ENCODE measurements around the gene ACTL7B.
"Not testable (repeated sequence)": the region's sequence is repeated elsewhere in the genome, so short reads cannot be mapped to it uniquely, and the experiment has no call there.

Gene ACTL7B
- total RNA-seq: 0 to 0.13 reads per million in 2 donors

GRCh38 chr9:108855888-108856287, at the start of gene ACTL7B:
ACTL7B (minus strand) TSS chr9:108855986; CDS start chr9:108855930, 56 bp downstream.
- DNase-seq: no peak

DNA sequence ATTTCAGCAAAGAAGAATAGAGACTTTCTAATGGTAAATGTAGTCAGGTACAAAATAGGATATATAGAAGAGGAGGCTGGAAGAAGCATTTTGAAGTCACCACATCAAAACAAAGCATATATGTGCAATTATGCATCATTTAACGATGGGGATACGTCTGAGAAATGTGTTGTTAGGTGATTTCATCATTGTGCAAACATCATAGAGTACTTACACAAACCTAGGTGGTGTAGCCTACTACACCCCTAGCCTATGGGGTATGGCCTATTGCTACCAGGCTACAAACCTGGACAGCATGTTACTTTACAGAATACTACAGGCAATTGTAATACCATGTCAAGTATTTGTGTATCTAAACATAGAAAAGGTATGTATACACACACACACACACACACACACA, 49.7 kb upstream of the ACTL7B start:
- no peak for DNase-seq

DNA sequence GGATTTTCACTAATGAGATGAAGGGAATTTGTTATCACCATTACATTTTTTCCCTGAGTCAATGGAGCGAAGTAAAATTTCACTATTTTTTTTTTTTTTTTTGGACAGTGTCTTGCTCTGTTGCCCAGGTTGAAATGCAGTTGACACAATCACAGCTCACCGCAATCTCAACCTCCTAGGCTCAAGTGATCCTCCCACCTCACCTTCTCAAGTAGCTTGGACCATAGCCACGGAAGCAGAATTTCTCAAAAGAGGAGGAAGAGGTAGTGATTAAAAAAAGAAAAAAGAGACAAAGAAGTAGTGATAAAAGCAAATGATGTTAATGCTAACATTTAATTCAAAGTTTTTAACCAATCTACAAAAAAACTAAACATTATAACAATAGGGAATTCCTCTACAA, 48.4 kb upstream of the ACTL7B start:
- no peak for DNase-seq

- DNase-seq: peak in 1 of 5 experiments; percentile 46
Measured at GRCh38 chr9:108903420-108904103, 47.8 kb upstream of the ACTL7B start.

DNA sequence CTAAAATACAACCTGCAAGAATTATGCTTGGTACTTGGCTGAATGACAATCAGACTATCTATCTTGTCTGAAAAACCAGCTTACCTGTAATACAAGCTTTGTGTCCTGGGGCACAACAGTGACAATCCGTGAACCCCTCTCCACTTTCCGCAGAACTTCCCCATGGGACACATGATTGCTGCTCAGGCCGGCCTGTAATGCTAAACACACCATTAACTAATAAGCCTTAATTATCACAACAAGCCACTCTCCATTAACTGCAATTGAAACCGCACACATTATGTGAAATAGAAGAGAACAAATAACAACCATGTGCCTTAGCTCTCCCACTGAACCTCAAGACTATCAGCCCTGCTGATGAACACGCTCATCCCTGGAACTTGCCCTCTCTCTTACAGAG, 44.4 kb upstream of the ACTL7B start:
- DNase-seq: no peak

- not testable (repeated sequence) for DNase-seq
Measured at GRCh38 chr9:108899023-108899695, 43.4 kb upstream of the ACTL7B start.

DNA sequence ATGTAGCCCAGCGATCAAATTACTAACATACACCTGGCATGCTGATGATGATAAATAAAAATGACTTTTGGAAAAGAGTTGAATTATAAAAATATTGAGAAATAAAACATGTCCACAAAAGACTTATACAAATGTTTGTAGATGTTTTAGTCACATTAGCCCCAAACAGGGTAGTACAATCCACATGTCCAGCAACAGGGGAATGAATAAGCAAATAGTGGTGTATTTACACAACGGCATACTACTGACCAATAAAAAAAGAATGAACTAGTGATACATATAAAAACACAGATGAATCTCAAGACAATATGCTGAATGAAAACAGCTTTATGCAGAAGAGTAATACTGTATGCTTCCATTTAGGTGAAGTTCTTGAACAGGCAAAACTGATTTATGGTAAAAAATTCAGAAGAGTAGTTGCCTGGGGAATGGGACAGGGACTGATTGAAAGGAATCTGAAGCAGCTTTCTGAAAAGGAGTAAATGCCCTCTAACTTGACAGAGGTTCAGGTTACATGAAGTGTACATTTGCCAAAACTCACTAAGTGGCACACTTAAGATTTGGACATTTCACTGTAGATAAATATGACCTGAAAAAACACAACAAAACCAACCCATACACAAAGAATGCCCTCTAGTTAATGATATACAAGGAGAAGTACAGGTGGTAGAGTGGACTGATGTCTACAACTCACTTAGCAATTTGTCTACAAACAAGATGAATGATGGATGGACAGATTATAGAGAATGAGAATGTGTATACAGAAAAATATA, 41.7 kb upstream of the ACTL7B start:
- no peak for DNase-seq

DNA sequence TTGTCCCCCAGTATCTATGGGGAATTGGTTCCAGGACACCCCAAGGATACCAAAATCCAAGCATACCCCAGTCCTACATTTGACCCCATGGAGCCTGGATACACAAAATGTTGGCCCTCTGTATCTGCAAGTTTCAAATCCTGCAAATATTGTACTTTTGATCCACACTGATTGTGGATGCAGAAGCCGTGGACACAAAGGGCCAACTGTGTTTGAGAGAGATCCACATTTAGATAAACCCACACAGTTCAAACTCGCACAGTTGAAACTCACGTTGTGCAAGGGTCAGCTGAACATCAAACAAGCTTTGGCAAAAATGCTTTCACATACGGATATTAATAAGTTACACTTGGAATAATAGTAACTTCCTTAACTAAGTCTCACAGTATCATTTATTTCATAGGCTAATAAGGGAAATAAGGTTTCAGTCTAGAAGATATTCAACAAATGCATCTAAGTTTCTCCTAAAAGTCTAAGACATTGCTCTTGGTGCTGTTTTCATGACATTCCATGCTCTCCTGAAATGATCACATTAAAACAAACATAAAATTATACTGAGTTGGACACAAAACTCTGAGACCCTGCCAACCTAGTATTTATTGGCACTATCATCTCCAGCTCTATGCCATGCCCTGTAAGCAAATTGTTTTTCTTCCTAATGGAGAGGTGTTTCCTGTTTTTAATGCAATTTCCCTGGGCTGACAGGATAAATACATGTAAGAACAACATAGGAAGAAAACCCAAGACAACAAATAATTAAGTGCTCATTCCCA, 38.6 kb upstream of the ACTL7B start:
- DNase-seq: no peak

- DNase-seq: peak in 1 of 5 experiments; percentile 34
Measured at GRCh38 chr9:108889649-108890067, 33.9 kb upstream of the ACTL7B start.

GRCh38 chr9:108886594-108887271, 30.9 kb upstream of the ACTL7B start:
- DNase-seq: not testable (repeated sequence)

GRCh38 chr9:108885643-108886348, 30.0 kb upstream of the ACTL7B start:
- DNase-seq: peak in 1 of 5 experiments; percentile 26

- DNase-seq: no peak
Measured at GRCh38 chr9:108884701-108885100, 28.9 kb upstream of the ACTL7B start.

- DNase-seq: no peak
Measured at GRCh38 chr9:108883085-108883484, 27.3 kb upstream of the ACTL7B start.

DNA sequence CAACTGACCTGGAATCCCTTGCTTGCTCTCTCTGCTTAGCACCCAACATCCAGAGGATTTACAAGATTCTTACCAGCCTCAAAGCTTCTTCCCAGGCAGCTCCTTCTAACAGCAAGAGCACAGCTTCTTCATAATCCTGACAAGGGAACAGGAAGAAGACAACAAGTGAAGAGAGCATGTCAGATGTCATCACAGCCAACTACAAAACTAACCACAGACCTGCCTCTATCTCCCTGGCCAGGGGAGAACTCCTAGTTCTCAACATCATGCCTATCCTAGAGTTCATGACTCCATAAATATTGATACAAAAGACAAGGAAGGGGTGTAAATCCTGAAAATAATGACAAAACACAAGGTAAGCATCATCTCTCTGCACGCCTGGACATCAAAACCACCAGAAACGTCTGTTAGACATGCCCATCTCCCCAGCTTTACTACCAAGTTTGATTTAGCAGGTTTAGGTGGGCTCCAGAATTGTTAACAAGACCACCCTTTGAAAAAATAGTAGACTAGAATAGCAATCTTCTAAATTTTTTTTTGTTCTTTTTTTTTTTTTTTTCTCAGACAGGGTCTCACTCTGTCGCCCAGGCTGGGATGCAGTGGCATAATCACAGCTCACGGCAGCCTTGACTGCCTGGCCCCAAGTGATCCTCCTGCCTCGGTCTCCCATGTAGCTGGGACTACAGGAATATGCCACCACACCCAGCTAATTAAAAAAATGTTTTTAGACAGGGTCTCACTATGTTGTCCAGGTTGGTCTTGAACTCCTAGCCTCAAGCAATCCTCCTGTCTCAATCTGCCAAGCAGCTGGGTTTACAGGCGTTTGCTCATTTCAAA, 26.5 kb upstream of the ACTL7B start:
- DNase-seq: no peak

DNA sequence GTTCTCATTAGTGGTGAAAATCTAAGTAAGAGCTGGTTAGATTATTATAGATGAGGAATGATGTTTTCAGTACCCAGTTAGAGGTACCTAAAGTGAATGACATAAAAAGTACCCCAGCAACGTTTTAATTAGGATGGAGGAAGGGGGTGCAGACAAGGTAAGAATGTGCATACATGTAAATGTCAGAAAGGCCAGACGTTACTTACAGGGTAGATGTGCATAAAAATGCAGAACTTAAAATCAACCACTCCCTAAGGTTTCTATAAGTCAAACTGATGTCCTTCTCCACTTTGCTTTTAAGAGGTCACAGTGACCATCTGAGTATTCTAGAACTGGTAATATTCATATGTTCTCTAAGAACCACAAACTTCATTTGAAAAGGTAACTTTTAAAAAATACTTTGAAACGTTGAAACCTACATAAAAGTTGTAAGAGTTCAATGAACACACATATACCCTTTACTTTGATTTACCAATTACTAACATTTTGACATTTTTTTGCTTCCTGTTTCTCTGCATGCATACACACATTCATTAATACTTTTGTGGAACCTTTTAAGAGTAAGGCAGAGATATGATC, 25.0 kb upstream of the ACTL7B start:
- no peak for DNase-seq

GRCh38 chr9:108877524-108877923, 21.7 kb upstream of the ACTL7B start:
- DNase-seq: no peak

GRCh38 chr9:108876425-108876824, 20.6 kb upstream of the ACTL7B start:
- DNase-seq: no peak

DNA sequence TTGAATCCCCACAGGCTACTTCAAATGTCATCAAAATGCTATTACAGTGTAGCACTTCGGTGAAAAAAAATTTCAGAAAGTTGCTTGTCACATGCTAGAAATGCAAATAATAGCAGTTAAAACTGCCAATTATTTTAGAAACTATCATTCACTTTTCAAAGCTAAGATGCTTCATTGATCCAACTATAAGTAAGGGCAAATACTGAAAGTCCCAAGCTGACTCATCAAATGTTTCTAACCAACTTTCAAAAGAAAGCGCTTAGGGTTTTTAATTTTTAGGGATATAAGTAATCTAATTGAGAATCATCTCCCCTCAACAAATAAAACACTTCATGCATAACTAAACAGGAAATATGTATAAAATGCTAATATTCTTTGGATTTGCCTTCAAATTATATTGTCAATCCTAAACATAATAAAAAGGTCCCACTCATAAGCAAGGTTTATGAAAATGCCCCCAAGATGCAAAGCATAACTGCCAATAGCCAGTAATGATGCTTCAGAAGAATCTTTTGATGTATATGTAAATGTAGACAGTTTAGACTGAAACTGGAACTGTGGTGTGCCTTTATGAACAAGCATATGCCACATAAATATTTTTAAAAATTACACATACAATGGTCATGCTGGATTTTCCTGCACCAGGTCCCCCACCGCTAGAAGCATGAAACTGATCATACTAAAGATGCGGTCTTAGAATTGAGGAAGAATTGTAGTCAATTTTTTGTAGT, 18.4 kb upstream of the ACTL7B start:
- peak in 1 of 5 experiments; percentile 30 for DNase-seq

GRCh38 chr9:108869092-108869725, 13.4 kb upstream of the ACTL7B start:
- no peak for DNase-seq

Measured in T-helper 2 cell (primary cell).